Peyer's patch (tissue), 4 donors: ENCODE results near the gene AUTS2. TPM values are rescaled to one million over a fixed set of nuclear protein-coding genes. Genes with fewer than 3 reads are reported as not detected.

ENCODE experiments used
- DNase-seq, 3 donors: peaks; one replicate each; pipeline ENCODE4 v3.0.0-alpha.2; 2017 to 2019
- H3K27ac ChIP-seq, 4 donors: fragments of 200-600 bp; sonication (generic); one replicate each; pipeline ENCODE4 v1.5.1; 2016 to 2019
- H3K27me3 ChIP-seq, 2 donors: fragments of 200-600 bp; sonication (generic); one replicate each; pipeline ENCODE4 v1.5.1; 2019
- H3K36me3 ChIP-seq, 3 donors: fragments of 200-600 bp; sonication (generic); one replicate each; pipeline ENCODE4 v1.5.1; 2016 to 2019
- H3K4me1 ChIP-seq, 4 donors: fragments of 200-600 bp; sonication (generic); one replicate each; pipeline ENCODE4 v1.5.1; 2016 to 2019
- H3K4me3 ChIP-seq, 4 donors: fragments of 200-600 bp; sonication (generic); 1 replicate in 3 of 4; 2 replicates in 1 of 4; pipeline ENCODE4 v1.5.1; 2016 to 2019; ENCODE audit warnings: mild to moderate bottlenecking in 1 of 4
- H3K9me3 ChIP-seq, 4 donors: fragments of 200-600 bp; sonication (generic); one replicate each; pipeline ENCODE4 v1.5.1; 2016 to 2019; ENCODE audit warnings: mild to moderate bottlenecking in 1 of 4
- CTCF ChIP-seq, 6 experiments: fragments of 450-650 bp in 4 of 6; fragments of 200-600 bp in 2 of 6; sonication (generic) in 1 of 6; IDR thresholded peaks; one replicate each; pipeline ENCODE4 v1.5.1; 2017 to 2019; ENCODE audit warnings: antibody characterized with exemption in 6 of 6, mild to moderate bottlenecking in 3 of 6, moderate library complexity in 1 of 6
- POLR2A ChIP-seq, 2 donors: fragments of 450-650 bp; IDR thresholded peaks; one replicate each; pipeline ENCODE4 v1.5.1; 2017; ENCODE audit warnings: antibody characterized with exemption in 2 of 2, mild to moderate bottlenecking in 2 of 2, moderate library complexity in 2 of 2
- total RNA-seq, 4 donors: library from RNA; depleted of rRNA; stranded (reverse); fragments of >200 nt; gene quantifications; one replicate each; pipeline ENCODE4 v1.1.0, GENCODE V29; 2016

AUTS2 gene
- total RNA-seq, 4 donors from 2014 or later: 55.9 to 90.0 (median 72.6) TPM

GRCh38 chr7:70060298-70061068 lies 462.2 kb downstream of the AUTS2 start:
- Histone ChIP-seq H3K4me3 (no peak overlapping the region), H3K27me3 (no peaks in the 10 kb centered on the region), H3K36me3 (no peaks in the 10 kb centered on the region), H3K4me1 (no peaks in the 10 kb centered on the region), H3K9me3 (no peaks in the 10 kb centered on the region), H3K27ac (no peak overlapping the region)
- TF ChIP-seq POLR2A (IDR thresholded peaks at IDR 0.05) (no peak), CTCF (IDR thresholded peaks at IDR 0.05) (no peak)
- DNase-seq: no peak

GRCh38 chr7:70063371-70063770 lies 465.1 kb downstream of the AUTS2 start:
- Histone ChIP-seq H3K27ac (no peak overlapping the region), H3K27me3 (no peaks in the 10 kb centered on the region), H3K9me3 (no peaks in the 10 kb centered on the region), H3K36me3 (no peaks in the 10 kb centered on the region), H3K4me1 (no peaks in the 10 kb centered on the region), H3K4me3 (no peak overlapping the region)
- TF ChIP-seq POLR2A (IDR thresholded peaks at IDR 0.05) (no peak), CTCF (IDR thresholded peaks at IDR 0.05) (no peak)
- no peak for DNase-seq

- Histone ChIP-seq H3K4me1 (no peaks in the 10 kb centered on the region), H3K36me3 (no peaks in the 10 kb centered on the region), H3K4me3 (no peak overlapping the region), H3K27ac (no peak overlapping the region), H3K9me3 (no peaks in the 10 kb centered on the region), H3K27me3 (no peaks in the 10 kb centered on the region)
- DNase-seq: no peak
- no peak for TF ChIP-seq CTCF (IDR thresholded peaks at IDR 0.05)
- TF ChIP-seq POLR2A (IDR thresholded peaks at IDR 0.05): no peak
Observed at GRCh38 chr7:70063927-70064326, 465.7 kb downstream of the AUTS2 start.

GRCh38 chr7:70066844-70067243 lies 468.6 kb downstream of the AUTS2 start:
- no peaks in the 10 kb centered on the region for H3K36me3 ChIP-seq
- no peaks in the 10 kb centered on the region for H3K9me3 ChIP-seq
- H3K27ac ChIP-seq: no peak overlapping the region
- peaks cover 0 to 4% (median 0%) of the 10 kb centered on the region in 4 donors for H3K4me1 ChIP-seq
- TF ChIP-seq CTCF (IDR thresholded peaks at IDR 0.05): no peak
- no peak for TF ChIP-seq POLR2A (IDR thresholded peaks at IDR 0.05)
- H3K27me3 ChIP-seq: no peaks in the 10 kb centered on the region
- DNase-seq: no peak
- H3K4me3 ChIP-seq: no peak overlapping the region

GRCh38 chr7:70068531-70068930 lies 470.3 kb downstream of the AUTS2 start:
- no peak for DNase-seq
- Histone ChIP-seq H3K9me3 (no peaks in the 10 kb centered on the region), H3K27ac (no peak overlapping the region), H3K27me3 (no peaks in the 10 kb centered on the region), H3K4me1 (peaks cover 0 to 6% (median 0%) of the 10 kb centered on the region in 4 donors), H3K4me3 (no peak overlapping the region), H3K36me3 (no peaks in the 10 kb centered on the region)
- TF ChIP-seq CTCF (IDR thresholded peaks at IDR 0.05): no peak
- no peak for TF ChIP-seq POLR2A (IDR thresholded peaks at IDR 0.05)
